Measurements from ENCODE around the gene TIMP2. TPM values are rescaled to one million over a fixed set of nuclear protein-coding genes. Genes with fewer than 3 reads are reported as not detected.
"Not testable (repeated sequence)": the region's sequence is repeated elsewhere in the genome, so short reads cannot be mapped to it uniquely, and the experiment has no call there.

The TIMP2 gene
- total RNA-seq, 1 donor from 2014 or later: 1.6 TPM

DNA sequence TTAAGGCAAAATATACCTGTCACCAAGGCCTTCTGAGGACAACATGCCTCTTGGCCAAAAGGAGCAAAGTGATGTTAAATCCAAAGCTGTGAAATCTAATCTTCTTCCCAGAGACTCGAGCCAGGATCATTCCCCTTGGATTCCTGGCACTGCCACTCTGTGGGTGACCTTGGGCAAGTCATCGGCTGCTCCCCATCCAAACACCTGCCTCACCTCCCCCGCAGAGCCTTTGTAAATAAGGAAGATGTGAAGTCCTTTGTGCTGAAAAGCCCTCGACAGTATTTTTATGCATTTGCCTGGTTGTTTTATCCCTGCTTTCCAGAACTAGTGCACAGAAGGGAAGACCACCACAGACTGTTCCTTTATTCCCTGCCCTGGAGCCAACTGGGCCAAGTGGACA lies 16.8 kb downstream of the TIMP2 start:
- intact Hi-C loops (cut with micrococcal nuclease): no loop called here

DNA sequence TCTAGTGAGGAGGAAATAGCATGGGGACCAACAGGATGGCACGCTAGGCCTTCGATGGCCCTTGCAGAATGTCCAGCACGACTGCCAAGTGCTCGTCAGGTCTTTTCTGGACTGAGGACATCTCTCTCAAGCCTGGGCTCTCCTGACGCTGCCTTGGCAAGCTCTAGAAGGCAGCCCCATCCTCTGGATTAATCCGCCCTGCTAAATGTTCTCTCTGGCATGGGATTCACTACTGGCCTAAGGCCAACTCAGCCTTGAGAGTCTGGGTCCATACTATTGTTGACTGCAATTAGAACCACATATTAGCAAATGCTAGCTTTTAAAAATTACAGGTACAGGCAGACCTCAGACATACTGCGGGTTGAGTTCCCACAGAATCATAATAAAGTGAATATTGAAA lies 19.6 kb downstream of the TIMP2 start:
- intact Hi-C loops (cut with micrococcal nuclease): no loop called here

DNA sequence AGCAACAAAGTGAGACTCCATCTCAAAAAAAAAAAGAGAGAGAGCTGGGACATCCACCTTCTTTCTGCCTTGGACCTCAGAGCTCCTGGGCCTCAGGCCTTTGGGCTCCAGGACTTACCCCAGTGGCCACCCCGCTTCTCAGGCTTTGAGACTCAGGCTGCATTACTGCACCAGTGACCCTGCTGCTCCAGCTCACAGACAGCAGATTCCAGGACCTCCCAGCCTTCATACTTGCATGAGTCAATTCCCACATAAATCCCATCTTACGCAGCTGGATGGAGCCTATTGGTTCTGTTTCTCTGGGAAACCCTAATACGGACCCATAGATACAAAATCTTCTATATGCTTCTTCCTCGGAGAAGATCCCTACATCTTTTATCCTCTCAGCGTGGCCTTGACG lies 20.1 kb downstream of the TIMP2 start:
- intact Hi-C loops (cut with micrococcal nuclease): no loop called here

DNA sequence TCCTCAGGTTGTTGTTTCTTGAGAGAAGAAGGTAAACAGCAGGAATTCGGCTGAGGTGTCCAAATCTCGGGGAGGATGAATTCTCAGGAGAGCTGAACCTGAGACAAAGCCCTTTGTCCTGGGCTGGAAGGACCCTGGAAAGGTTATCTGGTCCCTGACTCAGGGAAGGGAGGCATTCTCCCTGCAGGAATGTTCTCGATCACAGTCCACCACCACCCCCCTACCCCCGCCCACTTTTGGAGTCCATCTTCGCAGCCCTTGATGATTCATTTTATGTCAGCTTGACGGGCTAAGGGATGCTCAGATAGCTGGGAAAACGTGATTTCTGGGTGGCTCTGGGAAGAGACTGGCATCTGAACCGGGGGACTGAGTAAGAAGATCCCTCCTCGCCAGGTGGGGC lies 20.8 kb downstream of the TIMP2 start:
- intact Hi-C loops (cut with micrococcal nuclease): no loop called here

DNA sequence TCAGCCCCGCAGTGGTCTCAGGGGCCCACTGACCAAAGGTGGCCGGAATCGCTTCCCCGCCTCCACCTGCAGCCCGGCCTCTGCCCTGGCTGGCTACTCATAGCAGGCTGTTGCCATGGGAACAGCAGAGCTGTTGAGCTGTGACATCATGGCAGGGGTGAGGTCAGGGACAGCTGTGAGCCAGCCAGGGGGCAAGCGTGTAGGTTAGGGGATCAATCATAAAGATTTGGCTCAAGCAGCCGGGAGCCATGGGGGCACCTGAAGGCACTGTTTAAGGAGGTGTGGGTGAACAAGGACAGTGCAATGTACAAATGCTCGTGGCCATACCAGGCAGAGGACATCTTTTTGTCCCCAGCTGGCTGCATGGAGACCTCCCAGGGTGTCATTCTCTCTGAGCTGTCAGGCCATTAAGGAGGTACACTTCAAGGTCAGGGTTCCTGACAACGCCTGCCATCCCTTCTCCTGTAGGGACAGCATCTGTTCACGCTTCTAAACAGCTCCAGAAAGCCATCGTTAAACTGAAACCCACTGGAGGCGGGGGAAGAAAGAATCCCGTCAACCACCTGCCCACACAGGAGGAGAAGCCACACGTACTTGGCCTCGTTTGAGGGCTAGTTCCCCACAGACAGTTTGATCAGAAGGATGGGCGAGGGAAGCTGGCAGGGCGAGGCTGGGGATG lies 21.9 kb downstream of the TIMP2 start, which contains the start of gene CEP295NL:
TSS of gene CEP295NL (minus strand) at position 101 of the 679 bp plus-strand sequence. CDS start 1,373 bp downstream, outside the sequence.
- intact Hi-C loops (cut with micrococcal nuclease): no loop called here

DNA sequence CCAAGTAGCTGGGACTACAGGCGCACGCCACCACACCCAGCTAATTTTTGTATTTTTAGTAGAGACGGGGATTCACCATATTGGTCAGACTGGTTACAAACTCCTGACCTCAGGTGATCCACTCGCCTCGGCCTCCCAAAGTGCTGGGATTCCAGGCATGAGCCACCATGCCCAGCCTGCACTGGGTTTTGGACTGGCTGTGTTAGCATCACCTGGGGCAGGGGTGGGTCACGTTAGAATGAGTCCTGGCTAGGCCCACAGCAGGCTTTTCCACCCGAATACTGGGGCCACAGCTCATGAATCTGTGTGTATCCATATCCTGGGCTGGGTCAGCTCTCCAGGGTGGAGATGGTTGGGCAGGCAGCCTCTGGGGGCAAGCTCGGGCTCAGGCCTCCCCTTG lies 23.0 kb downstream of the TIMP2 start:
- intact Hi-C loops (cut with micrococcal nuclease): not testable (repeated sequence)

DNA sequence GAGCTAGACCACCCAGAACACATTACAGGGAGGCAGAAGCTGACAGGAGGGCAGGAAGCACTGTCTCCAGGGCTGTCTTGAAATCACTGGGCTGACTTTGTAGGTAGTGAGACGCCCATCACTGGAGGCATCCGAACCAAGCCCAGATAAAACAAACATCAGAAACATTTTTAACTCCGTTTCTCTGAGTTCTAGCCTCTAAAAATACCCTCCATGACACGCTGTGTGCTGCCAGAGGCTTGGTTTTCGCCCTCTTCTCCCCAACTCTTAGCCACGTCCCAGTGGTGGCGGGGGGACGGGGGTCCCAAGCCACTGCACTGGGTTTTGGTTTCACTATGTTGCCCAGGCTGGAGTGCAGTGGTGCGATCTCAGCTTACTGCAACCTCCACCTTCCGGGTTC lies 23.4 kb downstream of the TIMP2 start:
- intact Hi-C loops (cut with micrococcal nuclease): no loop called here

DNA sequence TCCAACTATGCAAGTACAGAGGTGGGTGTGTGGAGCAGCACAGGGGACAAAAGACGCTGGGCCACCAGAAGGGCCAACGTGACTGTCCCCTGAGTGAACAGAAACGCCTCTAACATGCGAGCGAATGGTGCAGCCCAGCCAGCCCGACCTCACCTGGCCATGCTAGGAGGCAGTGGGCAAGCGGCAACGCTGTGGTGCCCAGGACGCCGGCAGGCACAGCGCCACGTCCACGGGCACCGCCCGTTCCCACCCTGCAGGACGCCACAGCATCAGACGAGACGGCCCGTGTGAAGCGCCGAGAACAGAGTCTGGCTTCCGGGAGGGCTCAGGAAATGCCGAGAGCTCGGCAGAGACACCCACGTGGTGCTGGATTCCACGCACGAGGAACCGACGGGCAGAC lies 24.4 kb downstream of the TIMP2 start:
- intact Hi-C loops (cut with micrococcal nuclease): no loop called here

DNA sequence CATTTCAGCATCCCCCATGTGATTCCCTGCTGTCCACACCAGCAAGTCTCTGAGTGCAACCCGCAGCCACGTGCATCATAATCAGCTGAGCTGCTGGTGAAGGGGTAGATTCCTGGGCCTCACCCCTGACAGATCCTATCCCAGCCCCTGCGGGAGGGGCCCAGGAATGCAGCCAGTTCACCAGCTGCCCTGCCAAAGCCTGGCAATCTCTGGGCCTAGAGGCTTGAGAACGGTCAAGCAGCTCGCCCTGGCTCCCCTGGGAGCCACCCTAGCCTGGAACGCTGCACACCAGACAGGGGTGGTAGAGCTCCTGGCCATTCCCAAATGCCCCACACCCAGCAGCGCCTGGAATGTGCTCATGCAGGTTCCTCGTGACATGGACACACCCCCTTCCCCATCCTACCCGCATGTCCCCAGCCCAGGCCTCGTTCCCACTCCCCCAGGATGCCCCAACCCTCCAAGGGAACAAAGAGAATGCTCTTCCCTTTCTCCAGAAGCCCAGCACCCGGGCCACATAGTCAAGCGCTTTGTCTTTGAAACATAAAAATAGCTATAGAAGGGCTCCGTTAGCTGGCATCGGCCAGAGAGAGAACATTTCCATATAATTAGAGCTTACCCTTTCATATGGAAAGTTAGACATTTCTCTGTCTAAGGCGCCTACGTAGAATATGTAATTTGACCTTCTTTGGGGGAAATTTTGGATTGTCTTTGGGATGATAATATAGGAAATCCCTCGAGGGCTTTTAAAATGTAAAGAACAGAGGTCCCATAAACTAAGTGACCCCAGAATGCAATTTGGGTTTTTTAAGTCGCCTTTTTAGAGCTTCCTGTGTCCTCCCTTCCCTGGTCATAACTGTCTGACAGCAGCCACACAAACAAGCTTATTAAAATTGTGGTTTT lies 25.6 kb downstream of the TIMP2 start:
- intact Hi-C loops (cut with micrococcal nuclease): no loop called here

DNA sequence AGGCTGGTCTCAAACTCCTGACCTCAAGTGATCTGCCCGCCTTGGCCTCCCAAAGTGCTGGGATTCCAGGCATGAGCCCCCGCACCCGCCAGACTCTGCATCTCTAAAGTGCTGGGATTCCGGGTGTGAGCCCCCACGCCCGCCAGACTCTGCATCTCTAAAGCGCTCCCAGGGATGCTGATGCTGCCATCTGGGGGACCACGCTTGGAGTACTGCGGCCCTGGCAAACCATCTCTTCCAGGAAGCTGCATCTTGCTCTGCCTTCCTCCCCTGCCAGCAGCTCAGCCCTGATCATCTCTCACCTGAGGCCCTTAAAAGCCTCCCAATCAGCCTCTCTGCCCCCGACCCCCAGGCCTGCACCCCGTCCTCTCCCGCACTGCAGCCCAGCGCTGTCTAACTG lies 26.2 kb downstream of the TIMP2 start:
- intact Hi-C loops (cut with micrococcal nuclease): no loop called here

DNA sequence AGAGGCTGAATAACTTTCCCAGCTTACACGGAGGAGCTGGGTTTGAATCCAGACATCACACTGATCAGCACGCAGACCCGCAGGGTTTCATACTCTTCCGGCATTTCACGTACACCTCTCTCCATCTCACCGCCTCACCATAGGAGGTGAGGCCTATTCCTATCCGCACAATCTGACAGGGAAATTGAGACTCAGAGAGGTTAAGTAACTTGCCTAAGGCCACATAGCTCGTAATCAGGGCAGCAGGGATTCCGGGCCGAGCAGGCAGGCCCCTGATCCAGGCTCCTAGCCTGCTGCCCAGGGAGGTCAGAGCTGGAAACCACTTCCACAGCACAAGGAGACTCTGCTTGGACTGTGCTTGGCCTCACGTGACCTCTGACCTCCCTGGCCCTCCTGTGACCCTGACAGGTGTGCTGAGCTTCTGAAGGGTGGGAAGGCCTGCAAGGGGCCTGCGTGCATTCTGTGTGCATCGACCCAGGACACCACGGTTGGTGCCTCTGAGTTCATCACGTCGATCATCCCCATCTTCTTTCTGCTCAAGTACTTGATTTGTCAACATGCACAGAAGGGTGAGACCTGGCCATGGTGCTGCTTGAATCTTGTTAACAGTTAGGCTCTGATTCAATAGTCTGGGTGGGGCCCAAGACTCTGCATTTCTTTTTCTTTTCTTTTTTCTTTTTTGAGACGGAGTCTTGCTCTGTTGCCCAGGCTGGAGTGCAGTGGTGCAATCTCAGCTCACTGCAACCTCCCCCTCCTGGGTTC lies 26.9 kb downstream of the TIMP2 start:
- intact Hi-C loops (cut with micrococcal nuclease): no loop called here

DNA sequence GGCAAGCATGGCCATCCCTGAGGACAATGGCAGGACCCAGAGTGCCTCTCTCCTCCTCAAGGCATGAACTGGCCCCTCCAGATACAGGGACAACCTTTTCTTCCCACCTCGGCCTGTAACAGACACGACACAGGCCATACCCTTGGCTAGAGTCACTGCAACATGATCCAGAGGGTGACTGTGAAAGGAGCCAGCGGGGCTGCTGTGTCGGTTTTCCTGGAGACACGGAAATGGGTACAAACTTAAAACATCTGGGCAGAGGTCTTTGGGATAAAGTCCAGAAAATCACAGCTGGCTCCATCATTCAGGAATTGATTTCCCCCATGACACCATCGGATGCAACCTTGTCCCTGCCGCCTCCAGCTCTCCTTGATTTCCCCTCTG lies 27.5 kb downstream of the TIMP2 start:
- intact Hi-C loops (cut with micrococcal nuclease): no loop called here

DNA sequence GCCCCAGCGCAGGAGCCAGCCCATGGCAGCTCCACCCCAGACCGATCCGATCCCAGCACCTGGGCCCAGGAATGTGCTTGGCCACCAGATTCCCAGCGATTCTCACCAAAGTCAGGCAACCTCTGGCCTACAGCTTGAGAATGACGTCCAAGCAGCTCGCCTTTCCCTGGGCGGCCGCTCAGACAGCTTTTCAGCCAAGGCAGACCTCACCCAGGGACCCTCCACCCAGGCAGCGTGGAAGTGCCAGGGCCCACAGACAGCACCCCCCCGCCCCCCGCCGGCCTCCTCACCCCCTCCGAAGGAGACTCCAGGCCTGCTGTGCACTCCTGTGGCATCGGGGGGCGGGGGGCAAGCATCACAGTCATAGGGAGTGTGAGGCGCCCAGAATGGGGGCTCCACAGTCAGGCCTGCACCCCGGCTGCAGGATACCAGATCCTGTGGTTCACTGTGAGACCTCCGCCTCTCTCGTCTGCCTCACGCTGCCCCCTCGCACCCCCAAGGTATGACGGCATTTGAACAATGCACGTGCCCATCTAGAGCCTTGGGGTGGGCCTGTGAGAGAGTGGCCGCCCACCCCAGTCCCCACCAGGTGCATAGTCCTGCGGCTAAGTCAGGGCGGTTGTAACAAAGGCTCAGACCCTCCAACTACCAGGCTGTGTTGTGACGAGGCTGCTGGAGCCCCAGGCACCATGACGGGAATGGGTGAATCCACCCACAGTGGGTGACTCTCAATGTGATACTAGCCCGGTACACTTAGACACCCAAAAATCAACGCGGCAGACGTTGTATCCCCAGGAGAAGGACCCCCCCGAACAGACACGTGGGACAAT lies 28.1 kb downstream of the TIMP2 start:
- intact Hi-C loops (cut with micrococcal nuclease): no loop called here

DNA sequence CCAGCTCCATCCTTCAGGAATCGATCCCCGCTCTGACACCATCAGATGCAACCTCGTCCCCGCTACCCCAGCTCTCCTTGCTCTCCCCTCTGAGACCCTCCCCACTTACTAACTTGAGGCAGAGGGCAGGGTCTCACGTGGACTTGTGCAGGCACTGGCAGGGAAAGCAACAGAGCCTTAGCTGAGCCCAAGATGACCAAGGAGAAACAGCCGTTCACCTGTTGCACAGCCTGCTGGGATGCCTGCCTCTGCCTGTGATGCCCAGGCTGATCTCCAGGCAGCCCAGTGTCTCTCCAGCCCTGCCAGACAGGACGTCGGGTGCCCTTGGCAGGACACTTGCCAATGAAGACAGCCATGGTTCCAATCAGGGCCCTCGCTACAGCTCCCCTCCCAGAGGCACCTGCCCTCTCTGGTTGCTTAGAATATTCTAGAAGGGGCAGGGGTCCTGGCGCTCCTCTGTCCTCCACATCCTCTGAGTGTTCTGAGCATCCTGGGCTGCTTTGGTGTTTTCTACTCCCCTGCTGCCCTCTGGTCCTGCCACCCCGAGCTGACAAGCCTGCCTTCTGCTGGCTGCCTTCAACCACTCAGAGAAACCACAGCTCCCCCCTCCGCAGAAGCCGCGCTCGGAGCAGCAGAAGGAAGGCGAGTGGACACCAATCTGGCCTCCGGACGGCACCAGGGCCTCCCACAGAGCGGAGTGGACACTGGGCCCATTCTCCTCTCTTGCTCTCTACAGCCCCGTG lies 28.9 kb downstream of the TIMP2 start:
- intact Hi-C loops (cut with micrococcal nuclease): no loop called here

DNA sequence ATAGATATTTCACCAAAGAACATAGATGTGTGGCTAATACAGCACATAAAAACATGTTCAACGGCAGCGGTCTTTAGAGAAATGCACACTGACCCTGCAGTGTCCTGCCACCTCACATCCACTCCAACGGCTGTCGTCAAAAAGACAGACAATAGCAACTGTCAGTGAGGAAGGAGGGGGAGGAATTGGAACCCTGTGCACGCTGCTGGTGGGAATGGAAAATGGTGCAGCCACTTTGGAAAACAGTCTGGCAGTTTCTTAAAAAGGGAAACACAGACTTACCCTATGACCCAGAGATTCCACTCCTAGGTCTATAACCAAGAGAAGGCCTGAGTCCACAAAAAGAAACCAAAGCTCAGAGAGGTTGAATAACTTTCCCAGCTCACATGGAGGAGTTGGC lies 29.9 kb downstream of the TIMP2 start:
- intact Hi-C loops (cut with micrococcal nuclease): no loop called here

DNA sequence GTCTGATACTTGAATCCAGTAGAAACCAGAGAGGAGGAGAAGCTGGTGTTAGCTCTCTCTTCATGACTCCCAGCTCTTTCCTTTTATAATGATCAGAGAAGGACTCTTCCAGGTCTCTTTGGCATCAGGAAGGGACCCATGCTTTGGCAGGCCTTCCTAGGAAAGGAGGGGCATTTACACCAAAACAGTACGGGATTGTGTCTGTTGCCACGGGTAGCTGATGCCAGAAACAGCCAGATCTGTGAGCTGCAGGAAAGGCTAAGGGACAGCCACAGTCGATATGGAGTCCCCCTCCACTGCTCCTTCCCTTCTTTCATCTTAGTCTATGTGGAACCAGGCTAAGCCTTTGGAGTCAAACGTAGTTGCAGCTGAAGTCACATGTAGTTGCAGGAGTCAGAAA lies 31.5 kb downstream of the TIMP2 start:
- intact Hi-C loops (cut with micrococcal nuclease): no loop called here

DNA sequence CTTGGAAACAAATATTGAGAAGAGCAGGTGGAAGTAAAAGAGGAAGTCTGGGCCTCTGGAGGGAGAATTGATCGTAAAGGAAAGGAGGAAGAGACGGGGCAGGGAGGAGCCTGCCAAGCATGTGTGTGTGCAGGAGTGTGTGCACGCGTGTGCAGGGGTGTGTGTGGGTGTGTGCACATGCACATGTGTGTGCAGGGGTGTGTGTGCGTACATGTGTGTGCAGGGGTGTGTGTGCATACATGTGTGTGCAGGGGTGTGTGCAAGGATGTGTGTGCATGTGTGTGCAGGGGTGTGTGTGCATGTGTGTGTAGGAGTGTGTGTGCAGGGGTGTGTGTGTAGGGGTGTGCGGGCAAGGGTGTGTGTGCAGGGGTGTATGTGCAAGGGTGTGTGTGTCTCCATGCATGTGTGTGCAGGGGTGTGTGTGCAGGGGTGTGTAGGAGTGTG lies 32.2 kb downstream of the TIMP2 start:
- intact Hi-C loops (cut with micrococcal nuclease): no loop called here

DNA sequence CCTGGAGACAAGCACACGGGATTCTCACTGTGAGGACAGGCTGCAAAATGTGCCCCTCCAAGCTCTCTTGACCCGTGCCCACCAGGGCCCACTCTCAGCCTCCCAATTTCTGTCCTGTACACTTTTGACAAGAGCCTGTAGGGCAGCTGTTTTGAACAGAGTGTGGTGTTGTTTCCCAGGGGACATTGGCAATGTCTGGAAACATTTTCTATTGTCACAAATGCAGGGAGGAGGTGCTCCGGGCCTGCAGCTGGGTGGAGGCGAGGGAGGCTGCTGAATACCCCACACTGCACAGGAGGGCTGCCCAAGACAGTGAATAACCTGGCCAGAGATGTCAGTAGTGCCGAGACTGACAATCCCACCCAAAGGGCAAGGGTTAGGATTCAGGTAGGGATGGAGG lies 32.7 kb downstream of the TIMP2 start:
- intact Hi-C loops (cut with micrococcal nuclease): no loop called here

DNA sequence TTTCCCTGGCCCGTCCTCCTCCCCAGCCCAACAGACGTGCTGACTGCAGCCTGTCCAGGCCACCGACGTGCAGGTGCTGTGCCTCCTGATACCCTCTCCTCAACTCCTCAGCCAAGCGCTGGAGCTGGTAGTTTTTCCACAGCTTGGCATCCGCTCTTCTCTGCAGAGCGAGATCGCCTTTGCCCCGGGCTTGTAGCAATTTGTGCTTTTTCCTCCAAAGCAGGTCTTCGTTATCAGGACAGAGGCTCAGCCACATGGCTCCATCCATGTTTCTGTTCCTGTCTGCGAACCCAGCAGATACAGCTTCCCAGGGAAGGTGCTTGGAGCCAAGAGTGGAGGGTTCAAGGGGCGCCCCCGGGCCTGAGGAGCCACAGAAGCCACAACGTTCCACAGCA lies 33.1 kb downstream of the TIMP2 start:
- intact Hi-C loops (cut with micrococcal nuclease): no loop called here

DNA sequence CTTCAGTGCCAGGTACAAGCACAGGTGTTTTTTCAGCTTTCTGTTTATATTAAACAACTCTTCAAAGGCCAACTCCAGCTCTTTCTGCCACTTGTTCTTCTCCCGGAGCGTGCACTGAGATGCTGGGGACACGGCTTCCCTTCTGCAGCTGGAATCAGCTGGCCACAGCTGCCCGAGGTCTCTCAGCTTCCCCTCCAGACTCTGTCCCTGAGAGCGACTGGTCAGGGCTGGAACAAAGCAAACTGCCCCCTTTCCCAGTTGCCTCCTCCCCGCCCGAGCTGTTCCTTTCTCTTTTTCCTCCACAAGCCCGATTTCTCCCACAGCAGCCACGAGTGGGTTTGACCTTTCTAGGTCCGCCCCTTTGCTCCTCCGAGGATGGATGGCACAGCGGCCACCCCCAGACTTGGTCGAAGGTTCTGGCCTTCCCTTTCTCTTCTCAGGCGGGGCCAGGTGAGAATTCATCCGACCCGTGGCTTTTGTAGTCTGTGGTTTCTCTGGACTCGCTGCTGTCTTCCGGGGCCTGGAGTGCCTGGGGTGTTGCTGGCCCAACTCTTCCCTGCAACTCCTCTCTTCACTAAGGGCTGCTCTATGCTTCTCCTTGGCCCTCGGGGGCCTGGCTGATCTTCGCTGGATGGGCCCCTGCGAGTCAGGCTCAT lies 33.7 kb downstream of the TIMP2 start:
- intact Hi-C loops (cut with micrococcal nuclease): no loop called here

Data from T-helper 2 cell treated with Interferon-gamma antibody and Interleukin-4, amounts not matched to agents 100 ng/mL and 5 ng/mL, for 36 hours (primary cell).